Measurements from ENCODE around the gene LPAR3. TPM values are rescaled to one million over a fixed set of nuclear protein-coding genes. Genes with fewer than 3 reads are reported as not detected.

The LPAR3 gene
- total and polyA plus RNA-seq, 7 experiments from 2014 or later: 0.29 to 1.1 (median 0.97) TPM

DNA sequence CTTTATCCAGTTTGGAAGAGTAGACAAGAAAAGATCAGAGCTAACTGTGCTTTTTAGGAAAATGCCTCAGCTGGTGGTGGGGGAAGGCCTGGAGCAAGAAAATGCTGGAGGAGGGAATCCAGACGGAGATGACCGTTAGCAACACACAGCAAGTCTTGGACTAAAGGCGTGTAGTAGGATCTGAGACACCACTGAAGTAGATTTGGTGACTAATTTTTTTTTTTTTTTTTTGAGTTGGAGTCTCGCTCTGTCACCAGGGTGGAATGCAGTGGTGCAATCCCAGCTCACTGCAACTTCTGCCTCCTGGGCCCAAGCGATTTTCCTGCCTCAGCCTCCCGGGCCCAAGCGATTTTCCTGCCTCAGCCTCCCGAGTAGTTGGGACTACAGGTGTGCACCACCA, 41.2 kb downstream of the LPAR3 start:
- Mint-ChIP-seq H3K4me3 (no peak overlapping the region), H3K4me1 (peaks cover 23 to 53% (median 51%) of the 10 kb centered on the region in 7 donors), H3K27me3 (peaks cover 0 to 5% (median 0%) of the 10 kb centered on the region in 5 donors), H3K9me3 (peaks cover 0 to 15% (median 0%) of the 10 kb centered on the region in 11 donors), H3K27ac (peak overlapping the region in 4 of 9 donors; percentile 17 to 98 (median 66)), H3K36me3 (peaks cover 0 to 23% (median 0%) of the 10 kb centered on the region in 5 donors)
- ATAC-seq: no peak
- ChIA-PET POLR2A (no interaction called here), CTCF (interaction anchor here (0.6 kb wide), 1 partner anchor 153 kb away, joined by 6 read pairs; no protein-coding TSS in a partner anchor)
- no peak for DNase-seq
- Histone ChIP-seq H3K27me3 (ENCODE audit: control insufficient read depth in 2 of 2, insufficient read depth in 2 of 2, low read length in 2 of 2) (no peaks in the 10 kb centered on the region), H3K9me3 (ENCODE audit: control insufficient read depth in 2 of 3, low read length in 3 of 3) (no peaks in the 10 kb centered on the region), H3K4me3 (ENCODE audit: low read length) (no peak overlapping the region), H3K27ac (ENCODE audit: low read depth, low read length) (no peak overlapping the region), H3K36me3 (ENCODE audit: control insufficient read depth in 2 of 3, insufficient read depth in 3 of 3, low read length in 3 of 3) (no peaks in the 10 kb centered on the region), H3K4me1 (ENCODE audit: control insufficient read depth in 2 of 2, insufficient read depth in 2 of 2, low read length in 2 of 2) (peaks cover 18 to 23% of the 10 kb centered on the region in 2 donors)
- intact Hi-C loops (cut with micrococcal nuclease): loop anchor here (5.0 to 10.0 kb wide), 4 partner anchors 143 to 775 kb away; partner anchors contain the start of genes BCL10 (in 1 of the 2) and MCOLN2 (in 1 of the 2)

DNA sequence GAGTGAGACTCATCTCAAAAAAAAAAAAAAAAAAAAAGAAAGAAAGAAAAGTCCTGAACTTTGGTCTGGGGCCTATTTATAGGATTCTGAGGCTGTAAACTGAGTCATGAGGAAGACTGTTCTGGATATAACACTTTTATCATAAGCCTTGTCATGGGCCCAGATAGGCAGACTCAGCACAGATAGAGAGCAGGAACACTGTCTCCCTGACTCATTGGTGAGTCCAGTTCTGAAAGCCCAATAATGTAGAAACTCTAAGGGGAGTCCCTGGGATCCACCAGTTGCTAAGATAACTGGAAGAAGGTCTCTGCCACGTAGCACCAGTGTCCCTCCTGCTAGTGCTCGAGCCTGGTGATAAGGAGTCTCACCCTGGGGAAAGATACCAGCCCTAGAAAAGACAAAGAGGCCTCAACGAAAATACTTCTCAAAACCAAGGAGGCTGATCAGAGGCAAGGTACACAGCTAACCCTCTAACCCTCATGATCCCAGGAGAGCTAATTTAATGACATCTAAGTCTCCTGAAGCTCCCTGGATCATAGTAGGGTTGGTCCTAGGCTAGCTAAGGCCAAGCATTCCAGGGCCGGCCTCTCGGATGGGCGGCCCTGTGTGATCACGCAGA, 43.5 kb downstream of the LPAR3 start:
- Histone ChIP-seq H3K27ac (ENCODE audit: low read depth, low read length) (no peak overlapping the region), H3K9me3 (ENCODE audit: control insufficient read depth in 2 of 3, low read length in 3 of 3) (no peaks in the 10 kb centered on the region), H3K36me3 (ENCODE audit: control insufficient read depth in 2 of 3, insufficient read depth in 3 of 3, low read length in 3 of 3) (no peaks in the 10 kb centered on the region), H3K4me1 (ENCODE audit: control insufficient read depth in 2 of 2, insufficient read depth in 2 of 2, low read length in 2 of 2) (peaks cover 11 to 20% of the 10 kb centered on the region in 2 donors), H3K27me3 (ENCODE audit: control insufficient read depth in 2 of 2, insufficient read depth in 2 of 2, low read length in 2 of 2) (no peaks in the 10 kb centered on the region), H3K4me3 (ENCODE audit: low read length) (no peak overlapping the region)
- no peak for ATAC-seq
- Mint-ChIP-seq H3K4me3 (no peak overlapping the region), H3K4me1 (peaks cover 17 to 40% (median 36%) of the 10 kb centered on the region in 7 donors), H3K27ac (peak overlapping the region in 2 of 9 donors; percentile 26 to 78), H3K27me3 (peaks cover 0 to 11% (median 0%) of the 10 kb centered on the region in 5 donors), H3K36me3 (peaks cover 0 to 19% (median 0%) of the 10 kb centered on the region in 5 donors), H3K9me3 (peaks cover 0 to 12% (median 0%) of the 10 kb centered on the region in 11 donors)
- intact Hi-C loops (cut with micrococcal nuclease): no loop called here
- ChIA-PET CTCF (no interaction called here), POLR2A (interaction anchor here (0.6 kb wide), 1 partner anchor 110 kb away, joined by 3 read pairs; no protein-coding TSS in a partner anchor)
- DNase-seq: no peak

DNA sequence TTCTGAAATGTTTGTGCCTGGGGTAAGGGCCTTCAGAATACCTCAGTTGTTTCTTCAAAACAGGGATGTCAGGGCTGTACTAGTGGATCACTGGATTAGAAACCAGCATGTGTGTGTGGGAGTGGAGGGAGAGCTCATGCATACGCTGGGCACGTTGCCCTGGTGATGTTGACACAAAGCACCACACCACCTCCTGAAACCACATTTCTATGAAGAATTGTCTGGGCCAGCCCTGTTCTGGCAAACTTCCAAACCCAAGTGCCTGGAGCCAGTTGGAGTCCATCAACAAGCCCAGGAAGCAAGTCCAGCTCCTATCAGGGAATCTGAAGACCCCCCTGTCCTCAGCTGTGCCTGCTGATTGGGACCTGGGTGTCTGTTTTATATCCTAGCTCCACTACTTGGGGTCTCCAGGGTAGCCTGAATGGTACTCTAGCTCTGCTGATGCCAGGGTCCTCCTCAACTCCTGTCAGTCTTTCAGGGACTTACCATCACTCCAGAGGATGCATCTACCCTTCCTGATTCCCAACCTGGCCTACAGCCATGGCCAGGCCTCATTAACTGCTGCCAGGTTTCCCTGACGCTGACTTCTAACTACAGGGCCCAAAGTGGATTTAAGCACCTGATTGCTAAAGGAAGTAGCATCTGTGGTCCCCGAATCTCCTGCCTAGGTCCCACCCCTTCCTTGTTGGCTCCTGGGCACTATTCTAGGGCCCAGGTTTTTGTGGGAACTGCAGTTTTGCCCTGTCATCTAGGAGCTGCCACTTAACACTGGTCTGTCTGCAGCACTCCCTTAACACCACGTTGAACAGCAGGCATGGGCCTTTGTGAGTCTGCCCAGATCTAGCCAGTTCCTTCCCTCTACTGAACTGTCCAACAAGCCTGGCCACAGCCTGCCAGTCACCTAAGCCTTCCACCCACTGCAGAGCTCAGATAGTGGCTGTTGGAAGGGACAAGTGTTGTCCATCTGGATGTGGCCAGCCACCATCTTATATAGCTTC, 45.5 kb downstream of the LPAR3 start:
- peaks cover 5 to 25% (median 19%) of the 10 kb centered on the region in 7 donors for H3K4me1 Mint-ChIP-seq
- H3K27me3 Mint-ChIP-seq: peaks cover 0 to 19% (median 0%) of the 10 kb centered on the region in 5 donors
- ChIA-PET CTCF (no interaction called here), POLR2A (no interaction called here)
- H3K4me3 ChIP-seq (ENCODE audit: low read length): no peak overlapping the region
- H3K4me1 ChIP-seq (ENCODE audit: control insufficient read depth in 2 of 2, insufficient read depth in 2 of 2, low read length in 2 of 2): peaks cover 6 to 10% of the 10 kb centered on the region in 2 donors
- no peaks in the 10 kb centered on the region for H3K27me3 ChIP-seq (ENCODE audit: control insufficient read depth in 2 of 2, insufficient read depth in 2 of 2, low read length in 2 of 2)
- H3K4me3 Mint-ChIP-seq: peak overlapping the region in 4 of 10 donors; percentile 11 to 25 (median 17)
- peak; percentile 40 for ATAC-seq
- H3K9me3 Mint-ChIP-seq: peaks cover 0 to 6% (median 0%) of the 10 kb centered on the region in 11 donors
- no peaks in the 10 kb centered on the region for H3K9me3 ChIP-seq (ENCODE audit: control insufficient read depth in 2 of 3, low read length in 3 of 3)
- no peaks in the 10 kb centered on the region for H3K36me3 ChIP-seq (ENCODE audit: control insufficient read depth in 2 of 3, insufficient read depth in 3 of 3, low read length in 3 of 3)
- no peak overlapping the region for H3K27ac ChIP-seq (ENCODE audit: low read depth, low read length)
- DNase-seq: no peak
- peak overlapping the region in 4 of 9 donors; percentile 25 to 79 (median 42) for H3K27ac Mint-ChIP-seq
- H3K36me3 Mint-ChIP-seq: peaks cover 0 to 6% (median 0%) of the 10 kb centered on the region in 5 donors
- intact Hi-C loops (cut with micrococcal nuclease): loop anchor here in 1 of 2 donors (2.0 kb wide), 1 partner anchor 15 kb away; no protein-coding TSS in a partner anchor

DNA sequence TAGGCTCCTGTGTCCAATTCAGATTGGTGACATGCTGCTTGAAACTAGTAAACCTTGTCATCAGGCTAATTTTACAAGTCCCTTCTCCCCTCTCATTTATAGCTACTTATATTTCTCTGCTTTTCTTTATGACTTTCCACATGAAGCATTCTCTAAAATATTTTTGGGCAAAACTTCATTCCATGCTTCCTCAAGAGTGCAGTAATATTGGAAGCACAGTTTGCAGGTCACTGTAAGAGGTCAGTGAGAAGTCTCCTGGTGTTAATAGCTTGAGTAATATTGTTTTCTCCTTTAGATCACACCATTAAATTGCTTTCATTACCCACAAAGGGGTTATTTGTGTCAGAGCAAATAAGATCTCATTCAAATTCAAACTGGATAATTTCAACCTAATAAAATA, 46.6 kb downstream of the LPAR3 start:
- H3K27ac Mint-ChIP-seq: no peak overlapping the region
- DNase-seq (no peak), ATAC-seq (no peak)
- peaks cover 7 to 21% (median 16%) of the 10 kb centered on the region in 7 donors for H3K4me1 Mint-ChIP-seq
- H3K27me3 ChIP-seq (ENCODE audit: control insufficient read depth in 2 of 2, insufficient read depth in 2 of 2, low read length in 2 of 2): no peaks in the 10 kb centered on the region
- no peaks in the 10 kb centered on the region for H3K9me3 ChIP-seq (ENCODE audit: control insufficient read depth in 2 of 3, low read length in 3 of 3)
- POLR2A ChIA-PET: no interaction called here
- H3K4me3 Mint-ChIP-seq: no peak overlapping the region
- peaks cover 0 to 20% (median 0%) of the 10 kb centered on the region in 5 donors for H3K27me3 Mint-ChIP-seq
- H3K4me1 ChIP-seq (ENCODE audit: control insufficient read depth in 2 of 2, insufficient read depth in 2 of 2, low read length in 2 of 2): peaks cover 6 to 10% of the 10 kb centered on the region in 2 donors
- H3K4me3 ChIP-seq (ENCODE audit: low read length): no peak overlapping the region
- CTCF ChIA-PET: no interaction called here
- H3K9me3 Mint-ChIP-seq: peaks cover 0 to 6% (median 0%) of the 10 kb centered on the region in 11 donors
- no peak overlapping the region for H3K27ac ChIP-seq (ENCODE audit: low read depth, low read length)
- H3K36me3 ChIP-seq (ENCODE audit: control insufficient read depth in 2 of 3, insufficient read depth in 3 of 3, low read length in 3 of 3): no peaks in the 10 kb centered on the region
- intact Hi-C loops (cut with micrococcal nuclease): loop anchor here in 1 of 2 donors (2.0 kb wide), 1 partner anchor 16 kb away; no protein-coding TSS in a partner anchor
- H3K36me3 Mint-ChIP-seq: peaks cover 0 to 5% (median 0%) of the 10 kb centered on the region in 5 donors

DNA sequence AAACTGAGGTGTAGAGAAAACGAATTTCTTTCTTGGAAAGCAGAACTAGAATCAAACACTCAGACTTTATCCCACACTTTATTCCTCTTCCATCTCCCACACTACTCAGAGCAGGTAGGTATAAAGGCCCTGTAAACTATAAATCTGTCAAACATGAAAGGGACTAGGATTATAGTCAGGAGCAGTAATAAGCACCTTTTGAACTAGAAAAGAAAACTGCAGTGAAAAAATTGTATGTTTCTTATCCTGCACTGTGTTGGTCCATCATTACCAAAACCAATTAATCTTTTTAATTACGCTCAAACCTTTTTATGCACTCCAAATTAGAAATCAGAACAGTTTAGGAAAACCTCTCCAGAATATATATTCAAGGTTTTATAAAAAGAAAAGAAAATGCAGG, 47.6 kb downstream of the LPAR3 start:
- peaks cover 0 to 6% (median 0%) of the 10 kb centered on the region in 11 donors for H3K9me3 Mint-ChIP-seq

DNA sequence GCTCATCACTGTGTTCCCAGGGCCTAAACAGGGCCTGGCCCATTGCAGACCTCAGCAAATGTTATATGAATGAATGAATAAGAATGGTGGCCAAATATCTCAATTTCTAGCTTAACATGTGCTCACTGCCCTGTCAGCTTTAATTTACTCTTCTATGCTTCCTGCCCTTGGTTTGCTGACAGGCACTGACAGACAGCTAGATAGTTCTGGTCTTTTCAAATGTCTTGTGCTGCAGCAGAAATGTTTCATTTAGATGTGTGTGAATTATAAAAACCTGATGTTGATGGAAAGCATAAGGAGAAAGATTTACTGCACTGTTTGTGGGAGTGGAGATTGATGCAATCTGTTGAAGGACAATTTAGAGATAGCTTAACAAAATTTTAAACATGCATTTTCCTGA, 48.9 kb downstream of the LPAR3 start:
- DNase-seq: no peak
- Histone ChIP-seq H3K4me1 (ENCODE audit: control insufficient read depth in 2 of 2, insufficient read depth in 2 of 2, low read length in 2 of 2) (peaks cover 6 to 10% of the 10 kb centered on the region in 2 donors), H3K36me3 (ENCODE audit: control insufficient read depth in 2 of 3, insufficient read depth in 3 of 3, low read length in 3 of 3) (no peaks in the 10 kb centered on the region), H3K4me3 (ENCODE audit: low read length) (no peak overlapping the region), H3K27ac (ENCODE audit: low read depth, low read length) (no peak overlapping the region), H3K9me3 (ENCODE audit: control insufficient read depth in 2 of 3, low read length in 3 of 3) (no peaks in the 10 kb centered on the region), H3K27me3 (ENCODE audit: control insufficient read depth in 2 of 2, insufficient read depth in 2 of 2, low read length in 2 of 2) (no peaks in the 10 kb centered on the region)
- H3K4me1 Mint-ChIP-seq: peaks cover 7 to 26% (median 16%) of the 10 kb centered on the region in 7 donors
- peaks cover 0 to 6% (median 0%) of the 10 kb centered on the region in 11 donors for H3K9me3 Mint-ChIP-seq
- H3K27ac Mint-ChIP-seq: peak overlapping the region in 1 of 9 donors; percentile 26
- ChIA-PET POLR2A (no interaction called here), CTCF (no interaction called here)
- H3K27me3 Mint-ChIP-seq: peaks cover 0 to 24% (median 0%) of the 10 kb centered on the region in 5 donors
- H3K36me3 Mint-ChIP-seq: peaks cover 0 to 5% (median 0%) of the 10 kb centered on the region in 5 donors
- ATAC-seq: no peak
- no peak overlapping the region for H3K4me3 Mint-ChIP-seq
- intact Hi-C loops (cut with micrococcal nuclease): loop anchor here in 1 of 2 donors (5.0 kb wide), 1 partner anchor 48 kb away; the partner anchor contains the start of gene LPAR3

More for the DNA sequence above, 47.6 kb downstream of the LPAR3 start:
- H3K4me1 Mint-ChIP-seq: peaks cover 7 to 26% (median 16%) of the 10 kb centered on the region in 7 donors
- intact Hi-C loops (cut with micrococcal nuclease): no loop called here
- H3K4me1 ChIP-seq (ENCODE audit: control insufficient read depth in 2 of 2, insufficient read depth in 2 of 2, low read length in 2 of 2): peaks cover 6 to 10% of the 10 kb centered on the region in 2 donors
- POLR2A ChIA-PET: no interaction called here
- H3K9me3 ChIP-seq (ENCODE audit: control insufficient read depth in 2 of 3, low read length in 3 of 3): no peaks in the 10 kb centered on the region
- no peak overlapping the region for H3K4me3 Mint-ChIP-seq
- H3K36me3 Mint-ChIP-seq: peaks cover 0 to 5% (median 0%) of the 10 kb centered on the region in 5 donors
- H3K36me3 ChIP-seq (ENCODE audit: control insufficient read depth in 2 of 3, insufficient read depth in 3 of 3, low read length in 3 of 3): no peaks in the 10 kb centered on the region
- H3K27me3 Mint-ChIP-seq: peaks cover 0 to 21% (median 0%) of the 10 kb centered on the region in 5 donors
- ATAC-seq (no peak), DNase-seq (no peak)
- H3K27ac ChIP-seq (ENCODE audit: low read depth, low read length): no peak overlapping the region
- H3K27ac Mint-ChIP-seq: no peak overlapping the region
- no peak overlapping the region for H3K4me3 ChIP-seq (ENCODE audit: low read length)
- CTCF ChIA-PET: interaction anchor here (0.7 kb wide), 1 partner anchor 120 kb away, joined by 4 read pairs; no protein-coding TSS in a partner anchor
- H3K27me3 ChIP-seq (ENCODE audit: control insufficient read depth in 2 of 2, insufficient read depth in 2 of 2, low read length in 2 of 2): no peaks in the 10 kb centered on the region
